GM19023 (cell line): ENCODE measurements around the gene ZNF133.

ENCODE experiments used
- ATAC-seq: cut with Tn5 transposase; IDR thresholded peaks from one replicate; pipeline ENCODE4 v1.9.1; 2021; ENCODE audit warnings: mild to moderate bottlenecking, moderate library complexity; ENCODE audit not compliant: unreplicated experiment

The ZNF133 gene

DNA sequence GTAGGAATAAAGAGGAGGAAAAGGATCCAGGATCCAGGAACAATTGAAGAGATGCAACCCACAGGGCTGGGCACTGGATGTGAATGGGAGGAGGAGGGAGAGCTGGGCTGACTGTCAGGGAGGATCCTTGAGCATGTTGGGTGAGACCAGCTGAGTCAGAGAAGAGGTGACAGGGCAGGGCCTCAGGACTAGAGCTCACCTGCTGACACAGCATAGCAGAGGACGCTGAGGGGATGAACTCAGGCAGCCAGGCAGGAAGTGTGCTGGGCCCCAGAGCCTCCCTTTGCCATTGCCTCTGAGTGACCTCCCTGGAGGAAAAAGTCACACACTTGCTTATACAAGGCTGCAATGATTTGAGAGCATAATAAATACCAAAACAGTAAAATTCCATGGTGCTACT lies 72.3 kb downstream of the ZNF133 start:
- no peak for ATAC-seq

DNA sequence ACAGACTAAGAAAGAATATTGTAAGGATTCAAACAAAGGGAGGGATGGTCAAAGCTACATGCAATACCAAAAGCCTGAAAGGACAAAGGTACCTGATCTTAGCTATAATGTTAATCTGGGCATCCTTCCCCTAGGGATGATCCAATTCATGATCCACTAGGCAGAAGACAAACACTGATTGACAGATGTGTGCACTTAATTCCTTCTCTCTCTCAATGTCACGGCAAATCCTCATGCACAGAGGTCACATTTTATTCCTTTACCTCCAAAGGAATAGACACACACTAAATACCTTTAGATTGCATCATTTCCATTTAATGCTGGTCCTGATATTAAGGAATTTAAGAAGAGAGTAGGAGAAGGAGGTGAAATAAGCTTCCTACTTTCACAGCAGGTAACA lies 73.4 kb downstream of the ZNF133 start:
- no peak for ATAC-seq

DNA sequence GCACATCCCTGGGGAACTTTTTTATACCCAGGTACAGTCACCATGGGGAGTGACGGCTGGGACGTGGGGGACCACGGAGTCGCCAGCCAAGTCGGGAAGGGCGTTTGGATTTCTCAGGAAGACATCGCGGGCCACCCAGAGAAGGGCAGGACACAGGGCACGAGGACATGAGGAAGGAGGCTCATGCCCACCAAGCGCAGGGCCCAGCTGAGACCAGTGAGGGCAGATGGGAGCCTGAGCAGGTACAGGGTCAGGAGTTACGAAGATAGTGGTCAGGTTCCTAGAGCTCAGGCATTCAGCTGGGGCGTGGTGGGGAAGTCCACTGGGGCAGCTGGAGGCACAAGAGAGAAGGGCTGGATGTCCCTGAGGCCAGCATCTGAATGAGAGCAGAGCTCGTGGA lies 74.6 kb downstream of the ZNF133 start:
- no peak for ATAC-seq

DNA sequence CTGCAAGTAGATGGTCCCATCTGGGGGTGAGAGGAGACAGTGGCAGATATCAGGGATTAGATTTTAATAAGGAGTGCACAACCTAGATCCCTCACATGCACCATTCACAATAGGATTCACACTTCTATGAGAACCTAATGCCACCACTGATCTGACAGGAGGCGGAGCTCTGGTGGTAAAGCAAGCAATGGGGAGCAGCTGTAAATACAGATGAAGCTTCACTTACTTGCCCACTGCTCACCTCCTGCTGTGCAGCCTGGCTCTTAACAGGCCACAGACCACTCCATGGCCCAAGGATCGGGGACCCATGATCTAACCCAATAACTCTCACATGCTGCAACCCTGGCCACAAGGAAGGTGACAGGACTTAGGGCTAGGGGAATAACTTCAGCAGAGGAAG lies 75.4 kb downstream of the ZNF133 start:
- ATAC-seq = no peak

DNA sequence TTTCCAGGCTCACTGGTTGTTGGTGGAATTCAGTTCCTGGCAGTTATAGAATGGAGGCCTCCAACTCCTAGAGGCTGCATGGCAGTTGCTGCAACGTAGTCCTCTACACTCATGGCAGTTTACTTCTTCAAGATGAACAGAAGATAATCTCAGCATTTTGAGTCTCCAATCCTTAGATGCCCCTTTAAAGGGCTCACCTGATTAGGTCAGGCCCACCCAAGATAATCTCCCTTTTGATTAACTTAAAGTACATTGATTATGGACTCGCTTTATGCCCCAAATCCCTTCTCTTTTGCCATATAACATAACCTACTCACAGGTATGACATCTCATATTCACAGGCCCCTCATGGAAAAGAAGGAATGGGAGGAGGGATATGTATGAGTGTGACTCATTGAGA lies 76.4 kb downstream of the ZNF133 start:
- no peak for ATAC-seq
